HT1080 (cell line): ENCODE measurements around the gene NAB2. TPM values are rescaled to one million over a fixed set of nuclear protein-coding genes. Genes with fewer than 3 reads are reported as not detected.
"Not testable (repeated sequence)": the region's sequence is repeated elsewhere in the genome, so short reads cannot be mapped to it uniquely, and the experiment has no call there.

ENCODE experiments used
- DNase-seq: peaks from one replicate; pipeline ENCODE4 v3.0.0-alpha.2; 2015; ENCODE audit warnings: low read depth
- total RNA-seq: library from RNA; depleted of rRNA; stranded (reverse); fragments of >200 nt; shearing (Covaris generic); gene quantifications from 2 replicates; pipeline ENCODE4 v1.2.3, GENCODE V29; 2014

Gene NAB2
- total RNA-seq, 1 experiment from 2014 or later, result 27.4 TPM

DNA sequence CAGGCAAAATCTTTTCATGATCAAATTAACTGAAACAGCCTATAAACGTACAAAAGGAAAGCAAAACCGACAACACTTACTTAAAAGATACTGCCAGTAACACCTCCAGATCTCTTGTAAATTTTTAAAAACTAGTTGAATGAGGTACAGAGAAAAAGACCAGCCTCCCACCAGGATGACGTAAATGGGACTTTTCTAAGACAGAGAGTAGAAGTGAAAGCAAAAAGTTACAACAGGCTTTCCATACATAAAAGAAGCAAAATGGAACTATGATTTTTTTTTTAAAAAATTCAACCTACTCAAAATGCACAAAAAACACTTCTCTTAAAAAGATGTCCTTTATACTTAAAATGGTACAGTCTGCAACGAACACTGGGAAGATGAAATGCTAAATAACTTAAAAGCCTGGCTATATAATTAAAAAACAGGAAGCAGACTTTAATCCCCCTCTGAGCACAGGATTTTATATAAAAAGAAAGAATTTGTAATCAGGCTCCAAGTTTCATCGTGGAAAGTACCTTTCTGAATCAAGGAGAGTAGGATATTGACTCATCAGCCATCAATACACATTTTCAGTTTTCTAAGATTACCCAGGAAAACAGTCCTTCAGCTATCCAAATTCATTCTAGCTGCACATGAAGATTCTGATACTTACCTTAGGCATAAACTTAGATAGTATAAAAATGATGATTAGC, 24.8 kb upstream of the NAB2 start:
- no peak for DNase-seq

DNA sequence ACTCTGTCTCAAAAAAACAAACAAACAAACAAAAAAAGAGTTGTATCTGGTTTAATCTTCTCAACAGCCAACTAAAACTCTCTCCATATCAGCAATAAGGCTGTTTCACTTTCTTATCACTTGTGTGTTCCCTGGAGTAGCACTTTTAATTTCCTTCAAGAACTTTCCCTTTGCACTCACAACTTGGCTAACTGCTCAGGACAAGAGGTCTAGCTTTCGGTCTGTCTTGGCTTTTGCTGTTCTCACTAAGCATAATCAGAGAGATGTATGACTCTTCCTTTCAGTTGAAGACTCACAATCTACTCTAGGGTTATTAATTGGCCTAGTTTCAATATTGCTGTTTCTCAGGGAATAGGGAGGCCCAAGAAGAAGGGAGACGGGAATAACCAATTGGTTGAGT, 22.7 kb upstream of the NAB2 start:
- DNase-seq, result no peak

DNA sequence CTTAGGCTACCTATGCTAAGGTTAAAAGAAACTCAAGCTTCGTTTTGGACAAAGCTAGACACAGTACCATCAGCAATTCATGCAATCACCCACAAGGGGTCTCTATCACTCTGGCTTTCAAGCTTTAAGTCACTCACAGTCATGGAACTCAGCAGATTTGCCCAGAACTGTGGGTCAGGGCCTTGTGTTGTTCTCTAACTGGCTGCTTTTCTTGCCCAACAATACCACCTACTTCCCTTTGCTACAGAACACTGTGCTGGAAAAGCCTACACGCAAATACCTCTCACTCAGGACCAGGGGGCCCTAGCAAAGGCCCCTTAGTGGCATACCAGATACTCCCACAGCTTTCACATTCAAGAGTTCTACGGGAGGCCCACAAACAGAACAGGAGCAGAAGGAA, 19.4 kb upstream of the NAB2 start:
- DNase-seq, result peak; percentile 57

DNA sequence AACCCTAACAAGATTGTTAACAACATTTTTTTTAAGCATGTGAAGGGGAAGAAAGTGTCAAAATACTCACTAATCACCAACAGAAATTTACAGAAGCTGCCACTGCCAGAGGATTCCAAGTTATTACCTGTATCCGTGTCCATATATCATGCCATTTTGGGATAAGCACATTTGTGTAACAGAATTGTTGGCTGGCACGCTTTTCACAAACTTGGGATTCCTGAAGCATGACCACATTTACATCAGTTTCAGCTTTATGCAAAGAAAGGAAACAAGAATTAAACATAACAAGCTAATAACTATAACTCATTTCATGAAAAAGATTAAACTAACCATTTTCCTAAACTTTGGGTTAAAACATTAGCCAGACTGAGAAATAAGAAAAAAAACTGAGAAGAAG, 16.3 kb upstream of the NAB2 start:
- no peak for DNase-seq

DNA sequence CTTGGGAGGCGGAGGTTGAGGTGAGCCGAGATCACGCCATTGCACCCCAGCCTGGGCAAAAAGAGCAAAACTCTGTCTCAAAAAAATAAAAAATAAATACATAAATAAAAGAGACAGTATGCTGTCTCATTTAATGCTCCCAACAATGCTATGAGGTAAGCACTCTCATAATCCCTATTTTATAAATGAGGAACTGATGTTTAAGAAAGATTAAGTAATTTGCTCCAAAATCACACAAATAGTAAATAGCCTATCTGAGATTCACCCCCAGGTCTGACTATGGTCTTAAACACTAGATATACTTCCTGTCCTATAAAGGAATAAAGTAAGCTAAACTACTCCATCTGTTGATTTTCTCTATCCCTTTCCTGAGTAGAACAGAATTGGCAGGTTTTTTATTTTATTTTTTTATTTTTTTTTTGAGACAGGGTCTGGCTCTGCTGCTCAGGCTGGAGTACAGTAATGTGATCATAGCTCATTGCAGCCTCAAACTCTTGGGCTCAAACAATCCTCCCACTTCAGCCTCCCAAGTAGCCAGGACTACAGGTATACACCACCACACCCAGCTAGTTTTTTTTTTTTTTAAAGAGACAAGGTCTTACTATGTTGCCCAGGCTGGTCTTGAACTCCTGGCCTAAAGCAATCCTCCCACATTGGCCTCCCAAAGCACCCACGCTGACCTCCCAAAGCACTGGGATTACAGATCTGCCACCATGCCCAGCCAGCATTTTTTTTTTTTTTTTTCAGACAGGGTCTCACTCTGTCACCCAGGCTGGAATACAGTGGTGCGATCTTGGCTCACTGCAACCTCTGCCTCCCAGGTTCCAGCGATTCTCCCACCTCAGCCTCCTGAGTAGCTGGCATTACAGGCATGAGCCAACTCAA, 15.1 kb upstream of the NAB2 start:
- DNase-seq, result not testable (repeated sequence)

DNA sequence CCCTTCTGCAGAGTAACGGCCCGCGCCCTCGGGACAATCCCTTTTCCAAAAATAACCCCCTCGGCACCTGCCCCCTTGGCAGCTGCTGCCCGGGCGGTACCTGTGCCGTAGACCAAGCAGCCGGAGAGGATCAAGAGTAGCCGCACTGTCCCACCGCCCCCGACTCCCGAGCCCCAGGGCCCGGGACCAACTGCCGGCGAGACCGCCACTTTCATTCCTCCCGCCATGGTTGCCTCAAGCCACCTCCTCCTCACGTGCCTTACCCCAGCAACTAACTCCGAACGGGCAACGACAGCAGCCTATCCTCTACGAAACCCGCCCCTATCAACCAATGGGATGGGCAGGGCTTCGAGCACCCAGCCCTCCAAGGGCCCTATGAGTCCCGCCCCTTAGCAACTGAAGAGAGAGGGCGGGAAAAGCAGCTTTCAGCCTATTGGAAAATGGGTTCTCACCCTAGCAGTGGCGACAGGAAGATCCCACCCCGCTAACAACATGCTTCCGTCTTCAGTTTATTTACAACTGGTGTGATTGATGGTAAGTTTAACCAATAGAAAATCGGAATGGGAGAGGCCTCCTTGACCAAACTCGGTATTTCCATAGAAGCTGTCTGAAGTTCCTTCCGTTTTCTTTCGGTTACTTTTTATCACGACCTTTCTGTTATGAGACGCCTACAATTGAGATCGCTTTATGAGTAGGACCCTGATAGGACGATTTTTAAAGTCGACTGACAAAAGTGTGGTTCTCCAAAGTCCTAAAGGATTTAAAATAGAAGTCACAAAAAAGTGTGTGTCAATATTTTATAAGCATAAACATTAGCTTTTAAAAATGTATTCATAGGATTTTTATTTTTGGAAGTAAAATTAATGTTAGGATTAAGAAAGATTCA, 10.2 kb upstream of the NAB2 start, which contains the start of gene NEMP1:
NEMP1 (minus strand) TSS at position 273 of the 886 bp plus-strand sequence; CDS start at position 227, 46 bp downstream.
- peak; percentile 100 for DNase-seq

DNA sequence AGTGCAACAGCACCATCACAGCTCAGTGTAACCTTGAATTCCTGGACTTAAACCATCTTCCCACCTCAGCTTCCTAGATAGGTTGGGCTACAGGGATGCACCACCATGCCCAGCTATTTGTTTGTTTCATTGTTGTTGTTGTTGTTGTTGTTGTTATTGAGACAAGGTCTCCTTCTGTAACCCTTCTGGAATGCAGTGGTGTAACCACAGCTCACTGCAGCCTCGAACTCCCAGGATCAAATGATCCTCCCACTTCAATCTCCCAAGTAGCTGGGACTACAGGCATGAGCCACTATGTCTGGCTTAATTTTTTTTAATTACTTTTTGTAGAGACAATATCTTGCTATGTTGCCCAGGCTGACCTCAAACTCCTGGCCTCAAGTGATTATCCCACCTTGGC, 9.1 kb upstream of the NAB2 start:
- no peak for DNase-seq

DNA sequence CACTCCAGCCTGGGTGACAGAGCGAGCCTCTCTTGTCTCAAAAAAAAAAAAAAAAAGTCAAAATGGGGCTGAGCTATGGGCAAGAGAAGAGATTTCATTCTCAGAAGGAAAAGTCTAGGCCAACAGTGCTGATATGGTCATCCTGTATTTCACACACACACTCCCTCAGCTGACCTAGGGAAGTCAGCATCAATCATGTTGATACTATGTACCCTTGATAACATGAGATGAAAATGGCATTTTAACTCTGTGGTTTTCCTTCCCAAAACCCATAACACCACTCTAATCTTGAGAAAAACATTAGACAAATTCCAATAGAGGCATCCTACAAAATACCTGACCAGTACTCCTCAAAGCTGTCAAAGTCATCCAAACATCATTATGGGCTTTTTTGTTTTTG, 8.1 kb upstream of the NAB2 start:
- no peak for DNase-seq

DNA sequence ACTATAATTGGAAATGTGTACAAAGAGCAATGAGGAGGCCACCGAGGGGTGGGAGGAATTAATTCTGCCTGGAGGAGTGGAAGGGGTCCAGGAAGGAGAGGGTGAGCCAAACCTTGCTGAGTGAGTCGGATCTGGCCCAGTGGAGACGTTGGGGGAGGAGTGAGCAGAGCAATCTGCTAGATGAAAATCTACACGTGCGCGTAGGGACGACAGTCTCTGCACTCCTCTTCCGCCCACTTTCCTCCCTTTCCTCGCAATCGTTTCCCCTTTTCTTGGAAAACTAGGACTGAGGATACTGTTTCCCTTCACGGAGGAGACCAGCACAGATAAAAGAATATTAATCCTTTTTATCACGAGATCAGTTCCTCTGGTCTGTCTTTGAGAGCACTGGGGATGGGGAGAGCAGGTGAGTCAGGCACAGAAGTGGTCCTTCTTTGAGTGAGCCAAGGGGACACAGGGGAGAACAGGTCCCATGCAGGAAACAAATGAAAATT, 2.9 kb upstream of the NAB2 start:
- DNase-seq, result no peak

DNA sequence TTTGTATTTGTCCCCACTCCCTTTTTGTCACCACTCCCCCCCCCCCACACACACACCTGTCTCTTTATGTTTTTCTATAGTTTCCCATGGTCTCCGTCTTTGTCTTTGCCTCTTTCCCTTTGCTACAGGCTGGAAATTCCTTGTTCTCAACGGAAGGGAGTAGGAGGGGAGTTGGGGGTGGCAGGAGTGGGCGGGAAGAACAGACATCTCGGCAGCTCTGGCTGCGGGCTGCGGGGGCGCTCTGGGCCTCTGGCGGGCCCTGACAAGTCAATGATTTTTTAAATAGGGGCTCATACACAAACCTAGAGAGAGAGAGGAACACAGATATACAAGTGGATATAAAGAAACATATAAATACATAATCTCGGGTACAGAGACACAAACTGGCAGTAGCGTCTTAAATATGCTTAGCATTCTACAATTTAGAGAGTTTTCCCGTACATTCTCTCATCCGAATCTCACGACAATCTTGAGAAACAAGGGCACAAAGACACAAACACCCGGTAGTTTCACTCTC, 2.4 kb upstream of the NAB2 start:
- peak; percentile 76 for DNase-seq

DNA sequence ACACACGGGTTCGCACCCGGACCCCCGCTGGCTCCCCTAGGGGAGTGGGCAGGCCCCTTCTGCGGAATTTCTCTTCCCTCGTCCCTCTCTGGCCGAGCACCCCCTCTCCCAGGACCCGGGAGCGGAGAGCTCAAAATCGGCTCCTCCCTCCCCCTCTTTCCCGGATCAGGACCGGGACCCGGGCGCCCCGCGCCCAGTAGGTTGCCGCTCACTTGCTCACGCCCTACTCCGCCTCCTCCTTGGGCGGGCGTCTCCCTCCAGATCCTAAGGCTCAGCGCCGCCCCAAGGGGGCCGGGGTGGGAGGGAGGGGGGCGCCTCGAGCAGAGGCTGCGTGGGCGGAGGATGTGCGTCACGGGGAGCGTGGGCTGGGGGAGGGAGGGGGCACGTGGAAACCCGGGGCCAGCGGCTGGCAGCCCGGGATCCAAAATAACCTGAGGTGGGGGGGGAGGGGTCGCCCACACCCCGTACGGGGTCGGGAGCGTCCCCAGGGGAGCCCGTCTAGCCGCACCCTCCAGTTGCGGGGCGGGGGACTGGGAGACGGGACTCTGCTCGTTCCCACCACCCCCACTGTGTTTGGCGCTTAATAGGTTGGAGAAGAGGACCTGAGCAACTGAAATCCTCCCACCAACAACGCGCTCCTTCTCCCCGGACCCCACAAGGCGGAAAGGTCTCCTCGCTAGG, 1.8 kb upstream of the NAB2 start:
- peak; percentile 67 for DNase-seq

DNA sequence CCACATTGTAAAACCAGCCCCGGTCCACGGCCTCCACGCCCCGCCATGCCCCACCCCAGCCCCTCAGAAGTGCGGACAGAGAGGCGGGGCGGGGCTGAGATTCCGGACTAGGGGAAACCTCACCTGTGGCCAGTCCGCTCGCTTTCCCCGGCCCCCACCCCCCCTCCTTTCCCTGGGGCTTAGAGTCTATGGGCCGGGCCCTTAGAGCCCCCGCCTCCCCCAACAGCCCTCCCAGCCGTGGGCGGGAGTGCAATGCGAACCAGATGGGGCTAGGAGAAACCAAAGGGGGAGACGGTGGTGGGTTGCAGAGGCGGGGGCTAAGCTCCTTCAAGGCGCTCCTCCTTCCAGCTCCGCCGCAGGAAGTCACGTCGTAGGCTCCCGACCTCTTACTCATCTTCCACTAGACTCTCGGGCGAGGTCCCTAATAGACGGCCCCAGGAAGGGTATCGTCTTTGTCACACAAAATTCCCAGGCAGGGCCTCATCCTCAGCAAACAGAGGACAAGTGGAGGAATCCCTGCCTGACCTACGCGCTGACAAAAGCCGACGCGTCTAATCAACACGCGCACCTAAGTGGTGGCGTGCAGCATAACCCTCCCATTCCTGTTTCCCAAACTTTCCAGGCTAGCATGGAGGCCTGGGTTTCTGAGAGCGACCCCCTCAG, 1.1 kb upstream of the NAB2 start:
- DNase-seq, result peak; percentile 95

DNA sequence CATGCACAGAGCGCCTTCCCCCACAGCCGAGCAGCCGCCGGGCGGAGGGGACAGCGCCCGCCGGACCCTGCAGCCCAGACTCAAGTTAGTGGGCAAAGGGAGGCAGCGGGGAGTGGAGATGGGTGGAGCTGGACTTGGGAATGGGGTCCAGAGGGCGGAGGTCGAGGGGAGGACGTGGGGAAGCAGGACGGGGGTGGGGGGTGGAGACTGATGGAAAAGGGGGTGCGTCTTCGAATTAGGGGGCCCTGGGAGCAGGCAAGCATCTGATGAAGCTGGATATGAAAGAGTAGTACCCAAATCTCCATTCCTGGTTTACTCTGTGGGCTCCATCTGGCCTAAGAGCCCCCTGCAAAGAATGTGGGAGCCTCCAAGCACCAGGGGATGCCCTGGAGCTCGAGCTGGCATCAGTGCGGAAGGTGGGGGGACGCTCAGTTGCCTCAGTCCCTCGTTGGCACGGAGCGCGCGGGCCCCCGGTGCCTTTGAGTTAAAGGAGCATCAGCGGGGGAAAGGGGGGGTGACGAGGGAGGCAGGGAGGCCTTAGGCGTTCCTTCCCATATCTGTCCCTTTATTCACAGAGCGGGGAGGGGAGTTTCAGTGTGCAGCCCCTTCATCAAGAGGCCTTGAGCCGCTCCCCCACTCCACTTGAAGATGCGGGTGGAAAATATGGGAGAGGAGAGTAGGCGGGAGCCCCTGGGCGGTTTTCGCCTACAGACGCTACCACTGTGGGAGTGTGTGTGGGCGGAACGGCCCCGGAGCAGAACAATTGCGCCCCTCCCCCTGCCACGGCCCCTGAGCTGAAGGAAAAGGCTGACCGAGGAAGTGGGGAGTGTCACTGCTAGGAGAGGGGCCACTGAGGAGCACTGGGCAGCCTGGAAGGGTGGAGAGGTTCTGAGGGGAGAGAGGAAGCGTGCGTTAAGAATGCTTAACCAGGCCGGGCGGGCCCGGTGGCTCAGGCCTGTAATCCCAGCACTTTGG, 644 bp downstream of the NAB2 start:
- DNase-seq, result peak; percentile 68

DNA sequence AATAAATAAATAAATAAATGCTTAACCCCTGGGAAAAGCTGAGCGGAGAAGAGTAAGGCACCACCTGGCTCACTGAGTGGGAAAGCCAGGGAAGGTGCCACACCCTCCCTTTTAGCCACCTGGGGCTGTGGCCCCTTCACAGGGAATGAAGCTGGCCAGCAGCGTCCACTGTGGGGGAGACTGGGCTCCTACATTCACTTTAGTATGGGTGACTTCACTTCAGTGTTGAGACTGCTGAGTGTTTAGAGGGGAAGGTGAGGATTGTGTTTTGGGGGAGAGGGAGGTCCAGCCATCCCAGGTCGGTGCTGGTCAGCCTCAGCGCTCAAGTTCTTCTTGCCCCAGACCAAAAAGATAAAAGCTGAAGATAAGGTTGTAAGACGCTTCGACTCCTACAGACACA, 1.6 kb downstream of the NAB2 start:
- DNase-seq, result no peak

DNA sequence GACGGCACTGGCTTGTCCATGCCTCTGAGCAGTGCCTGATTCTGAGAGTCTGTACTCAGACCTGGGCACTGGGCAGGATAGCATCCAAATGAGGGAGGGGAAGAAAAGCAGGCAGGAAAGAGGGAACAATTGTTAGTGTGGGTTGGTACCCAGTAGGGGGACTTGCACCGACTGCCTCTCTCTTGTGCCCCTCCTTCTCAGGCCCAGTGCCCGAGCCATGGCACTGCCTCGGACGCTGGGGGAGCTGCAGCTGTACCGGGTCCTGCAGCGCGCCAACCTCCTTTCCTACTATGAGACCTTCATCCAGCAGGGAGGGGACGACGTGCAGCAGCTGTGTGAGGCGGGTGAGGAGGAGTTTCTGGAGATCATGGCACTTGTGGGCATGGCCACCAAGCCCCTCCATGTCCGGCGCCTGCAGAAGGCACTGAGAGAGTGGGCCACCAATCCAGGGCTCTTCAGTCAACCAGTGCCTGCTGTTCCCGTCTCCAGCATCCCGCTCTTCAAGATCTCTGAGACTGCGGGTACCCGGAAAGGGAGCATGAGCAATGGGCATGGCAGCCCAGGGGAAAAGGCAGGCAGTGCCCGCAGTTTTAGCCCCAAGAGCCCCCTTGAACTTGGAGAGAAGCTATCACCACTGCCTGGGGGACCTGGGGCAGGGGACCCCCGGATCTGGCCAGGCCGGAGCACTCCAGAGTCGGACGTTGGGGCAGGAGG, 2.2 kb downstream of the NAB2 start:
- DNase-seq, result no peak

DNA sequence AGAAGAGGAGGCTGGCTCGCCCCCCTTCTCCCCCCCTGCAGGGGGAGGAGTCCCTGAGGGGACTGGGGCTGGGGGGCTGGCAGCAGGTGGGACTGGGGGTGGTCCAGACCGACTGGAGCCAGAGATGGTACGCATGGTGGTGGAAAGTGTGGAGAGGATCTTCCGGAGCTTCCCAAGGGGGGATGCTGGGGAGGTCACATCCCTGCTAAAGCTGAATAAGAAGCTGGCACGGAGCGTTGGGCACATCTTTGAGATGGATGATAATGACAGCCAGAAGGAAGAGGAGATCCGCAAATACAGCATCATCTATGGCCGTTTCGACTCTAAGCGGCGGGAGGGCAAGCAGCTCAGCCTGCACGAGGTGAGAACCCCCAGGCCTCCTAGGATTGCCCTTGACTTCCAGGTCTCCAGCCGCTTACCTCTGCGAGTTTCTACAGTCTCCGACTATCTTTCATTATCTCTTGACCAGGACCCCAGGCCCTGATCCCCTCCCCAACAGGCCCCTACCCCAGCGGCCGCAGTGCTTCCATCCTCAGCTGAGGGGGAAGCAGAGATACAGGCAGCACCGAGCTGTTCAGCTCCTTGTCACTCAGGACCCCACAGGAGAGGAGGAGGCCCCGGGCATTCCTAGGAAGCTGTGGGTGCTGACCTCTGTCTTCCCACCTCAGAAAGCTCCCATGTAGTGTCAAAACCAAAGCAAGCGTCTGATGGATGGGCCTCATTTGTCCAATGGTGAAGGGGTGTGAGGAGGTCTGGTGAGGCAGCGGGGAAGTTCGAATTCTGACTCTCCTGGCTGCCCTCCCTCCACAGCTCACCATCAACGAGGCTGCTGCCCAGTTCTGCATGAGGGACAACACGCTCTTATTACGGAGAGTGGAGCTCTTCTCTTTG, 3.0 kb downstream of the NAB2 start:
- DNase-seq, result no peak

DNA sequence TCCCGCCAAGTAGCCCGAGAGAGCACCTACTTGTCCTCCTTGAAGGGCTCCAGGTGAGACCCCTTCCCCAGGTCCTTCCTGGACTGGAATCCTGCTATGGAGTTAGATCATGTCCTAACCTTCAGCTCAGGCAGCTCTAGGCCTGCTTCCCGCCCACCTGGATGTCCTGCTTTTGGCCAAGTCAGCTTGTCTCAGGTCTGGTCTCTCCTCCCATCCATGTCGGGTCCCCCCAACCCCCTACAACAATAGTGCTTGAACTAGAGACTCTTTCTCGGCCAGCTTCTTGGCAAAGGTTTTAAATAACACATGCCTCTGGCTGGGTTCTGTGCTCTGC, 3.6 kb downstream of the NAB2 start:
- DNase-seq, result no peak
